Duodenal mucosa (tissue), 2 donors: Measurements from ENCODE around the gene BARX1.

Experiments
- H3K27ac ChIP-seq: one replicate; pipeline ENCODE4 v1.7.0; 2013; ENCODE audit warnings: low read depth, low read length
- H3K27me3 ChIP-seq, 2 donors: one replicate each; pipeline ENCODE4 v1.7.0; 2013; ENCODE audit warnings: low read length in 2 of 2, control low read depth in 1 of 2; ENCODE audit not compliant: insufficient read depth in 2 of 2, control insufficient read depth in 1 of 2
- H3K36me3 ChIP-seq, 2 donors: one replicate each; pipeline ENCODE4 v1.7.0; 2013; ENCODE audit warnings: low read length in 2 of 2, control low read depth in 1 of 2; ENCODE audit not compliant: insufficient read depth in 2 of 2, control insufficient read depth in 1 of 2
- H3K4me1 ChIP-seq, 2 donors: one replicate each; pipeline ENCODE4 v1.7.0; 2013; ENCODE audit warnings: low read length in 2 of 2, control low read depth in 1 of 2; ENCODE audit not compliant: insufficient read depth in 2 of 2, control insufficient read depth in 1 of 2
- H3K4me3 ChIP-seq, 2 donors: one replicate each; pipeline ENCODE4 v1.7.0; 2013; ENCODE audit warnings: low read length in 2 of 2, low read depth in 1 of 2
- H3K9ac ChIP-seq, 2 donors: one replicate each; pipeline ENCODE4 v1.7.0; 2013; ENCODE audit warnings: low read length in 2 of 2, low read depth in 1 of 2
- H3K9me3 ChIP-seq, 2 donors: one replicate each; pipeline ENCODE4 v1.7.0; 2013; ENCODE audit warnings: low read length in 2 of 2, control low read depth in 1 of 2; ENCODE audit not compliant: control insufficient read depth in 1 of 2

Gene BARX1

GRCh38 chr9:93908591-93909241 is 46.4 kb downstream of the BARX1 start:
- no peaks in the 10 kb centered on the region for H3K4me1 ChIP-seq
- peaks cover 5 to 15% of the 10 kb centered on the region in 2 donors for H3K27me3 ChIP-seq
- no peak overlapping the region for H3K9ac ChIP-seq
- H3K27ac ChIP-seq, result no peak overlapping the region
- H3K4me3 ChIP-seq, result no peak overlapping the region
- H3K36me3 ChIP-seq, result no peaks in the 10 kb centered on the region
- no peaks in the 10 kb centered on the region for H3K9me3 ChIP-seq

GRCh38 chr9:93907551-93908199 is 47.5 kb downstream of the BARX1 start:
- Histone ChIP-seq H3K27me3 (peaks cover 5 to 15% of the 10 kb centered on the region in 2 donors), H3K9me3 (no peaks in the 10 kb centered on the region), H3K4me1 (no peaks in the 10 kb centered on the region), H3K4me3 (no peak overlapping the region), H3K36me3 (no peaks in the 10 kb centered on the region), H3K27ac (no peak overlapping the region), H3K9ac (no peak overlapping the region)

GRCh38 chr9:93906195-93906880 is 48.8 kb downstream of the BARX1 start:
- no peak overlapping the region for H3K9ac ChIP-seq
- no peak overlapping the region for H3K27ac ChIP-seq
- no peaks in the 10 kb centered on the region for H3K36me3 ChIP-seq
- peaks cover 5 to 15% of the 10 kb centered on the region in 2 donors for H3K27me3 ChIP-seq
- no peaks in the 10 kb centered on the region for H3K4me1 ChIP-seq
- no peak overlapping the region for H3K4me3 ChIP-seq
- H3K9me3 ChIP-seq, result no peaks in the 10 kb centered on the region

DNA sequence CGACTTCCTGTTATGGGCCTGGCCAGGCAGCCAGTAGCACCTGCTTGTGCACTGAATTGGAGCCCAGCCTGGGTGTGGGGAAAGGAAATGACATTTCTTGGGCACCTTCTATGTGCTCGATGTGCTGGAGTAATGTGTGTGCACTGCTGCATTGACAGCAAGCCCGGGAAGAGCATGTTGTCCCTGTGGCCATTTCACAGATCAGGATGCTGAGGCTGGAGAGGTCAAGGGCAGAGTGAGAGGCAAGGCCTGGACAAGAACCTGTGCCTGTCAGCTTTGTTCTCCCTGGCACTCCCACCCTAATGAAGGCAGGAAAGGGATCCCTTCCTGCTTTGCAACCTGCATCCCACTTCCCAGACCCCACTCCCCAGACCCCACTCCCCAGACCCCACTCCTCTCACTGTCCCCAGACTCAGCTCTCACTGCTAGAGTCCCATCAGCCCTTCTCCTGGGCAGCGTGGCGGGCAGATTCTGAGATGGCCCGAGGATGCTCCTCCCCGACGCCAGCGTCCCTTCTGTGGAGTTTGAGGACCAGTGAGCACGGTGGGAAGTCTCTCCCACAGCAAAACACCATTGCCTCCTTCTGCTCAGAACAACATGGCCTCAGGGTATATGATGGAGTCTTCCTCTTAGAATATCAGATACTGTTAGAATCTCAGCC is 49.6 kb downstream of the BARX1 start:
- Histone ChIP-seq H3K36me3 (no peaks in the 10 kb centered on the region), H3K9ac (no peak overlapping the region), H3K4me1 (no peaks in the 10 kb centered on the region), H3K27me3 (peaks cover 5 to 15% of the 10 kb centered on the region in 2 donors), H3K9me3 (no peaks in the 10 kb centered on the region), H3K4me3 (no peak overlapping the region), H3K27ac (no peak overlapping the region)

GRCh38 chr9:93904649-93905472 is 50.3 kb downstream of the BARX1 start:
- Histone ChIP-seq H3K4me3 (no peak overlapping the region), H3K27ac (no peak overlapping the region), H3K27me3 (peaks cover 5 to 15% of the 10 kb centered on the region in 2 donors), H3K9me3 (no peaks in the 10 kb centered on the region), H3K4me1 (no peaks in the 10 kb centered on the region), H3K36me3 (no peaks in the 10 kb centered on the region), H3K9ac (no peak overlapping the region)

GRCh38 chr9:93903886-93904648 is 51.1 kb downstream of the BARX1 start:
- Histone ChIP-seq H3K27me3 (peaks cover 5 to 10% of the 10 kb centered on the region in 2 donors), H3K9me3 (no peaks in the 10 kb centered on the region), H3K9ac (no peak overlapping the region), H3K36me3 (no peaks in the 10 kb centered on the region), H3K4me1 (no peaks in the 10 kb centered on the region), H3K27ac (no peak overlapping the region), H3K4me3 (no peak overlapping the region)

DNA sequence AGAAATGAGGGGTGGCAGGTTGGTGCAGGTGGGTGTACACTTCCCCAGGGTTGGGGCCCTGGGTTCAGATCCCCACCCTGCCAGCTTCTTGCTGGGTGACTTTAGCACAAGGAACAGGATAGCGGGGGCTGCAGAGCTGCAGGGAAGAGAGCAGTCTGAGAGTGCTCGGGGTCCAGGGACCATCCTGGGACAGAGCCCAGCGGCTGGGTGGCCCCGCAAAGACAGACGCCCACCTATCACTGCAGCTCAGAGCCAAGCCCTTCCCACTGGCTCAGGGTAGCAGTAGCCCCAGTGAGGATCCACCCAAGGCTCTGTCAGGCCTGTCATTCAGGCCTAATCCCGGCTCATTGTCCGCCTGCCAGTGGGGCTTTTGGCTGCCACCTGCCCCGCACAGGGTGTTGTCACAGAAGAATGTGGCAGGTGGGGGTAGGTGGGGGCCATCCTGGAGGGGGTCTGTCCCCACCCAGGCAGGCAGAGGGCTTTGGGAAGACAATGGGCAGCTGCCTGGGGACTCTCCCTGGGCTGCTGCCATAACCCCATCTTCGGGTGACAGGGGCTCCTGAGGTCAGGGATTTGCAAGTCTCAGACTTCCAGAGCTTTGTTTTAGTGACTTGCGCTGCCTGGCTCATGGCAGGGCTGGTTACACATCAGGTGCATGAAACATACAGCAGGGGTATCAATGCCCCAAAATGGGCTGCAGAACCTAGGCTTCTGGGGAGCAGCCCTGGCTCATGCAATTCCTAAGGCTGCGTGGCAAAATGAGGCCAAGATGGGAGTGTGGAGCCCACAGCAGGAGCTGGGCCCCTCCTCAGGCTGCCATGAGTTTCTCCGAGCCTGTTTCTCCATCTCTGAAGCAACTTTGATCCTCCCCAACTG is 52.1 kb downstream of the BARX1 start:
- no peaks in the 10 kb centered on the region for H3K9me3 ChIP-seq

GRCh38 chr9:93902051-93902779 is 52.9 kb downstream of the BARX1 start:
- Histone ChIP-seq H3K4me1 (no peaks in the 10 kb centered on the region), H3K9me3 (no peaks in the 10 kb centered on the region), H3K27ac (no peak overlapping the region), H3K36me3 (no peaks in the 10 kb centered on the region), H3K4me3 (no peak overlapping the region), H3K27me3 (peaks cover 3 to 5% of the 10 kb centered on the region in 2 donors), H3K9ac (no peak overlapping the region)

More for the DNA sequence above, 52.1 kb downstream of the BARX1 start:
- Histone ChIP-seq H3K36me3 (no peaks in the 10 kb centered on the region), H3K4me3 (no peak overlapping the region), H3K9ac (no peak overlapping the region), H3K27me3 (peaks cover 3 to 5% of the 10 kb centered on the region in 2 donors), H3K27ac (no peak overlapping the region), H3K4me1 (no peaks in the 10 kb centered on the region)
